Tongue (tissue), 3 donors: ENCODE results near the gene IPO7. TPM values are rescaled to one million over a fixed set of nuclear protein-coding genes. Genes with fewer than 3 reads are reported as not detected.
A peak's percentile ranks its signal among the peaks of the same experiment; 100 is the strongest.

ENCODE experiments used
- DNase-seq: peaks from one replicate; pipeline ENCODE4 v3.0.0-alpha.2; 2015
- small RNA-seq: library from RNA; depleted of rRNA; stranded (forward); fragments of <200 nt; gene quantifications from one replicate; pipeline ENCODE3, GENCODE V24; 2014; ENCODE audit warnings: low replicate concordance
- total RNA-seq: library from RNA; depleted of rRNA; stranded (reverse); fragments of >200 nt; gene quantifications from one replicate; pipeline ENCODE4 v1.2.3, GENCODE V29; 2014

Gene IPO7
- total RNA-seq, 1 donor from 2014 or later, result 144 TPM

- DNase-seq, result no peak
Measured at GRCh38 chr11:9495803-9496514, 111.5 kb downstream of the IPO7 start.

Small RNA genes lying within 50 kb of the gene (small RNA-seq; reads per million reads assigned to genes)
- gene SNORA23, result 36.7 reads per million, percentile 95 among the genes with 10 or more reads in this experiment

Other genes starting within 250 kb of the IPO7 start
- gene DENND5A, start 119.3 kb upstream of the IPO7 start, total RNA-seq, result 124 TPM
- gene TMEM41B, start 70.1 kb upstream of the IPO7 start, total RNA-seq, result 54.6 TPM
- gene ZNF143, start 76.4 kb downstream of the IPO7 start, total RNA-seq, result 29.3 TPM
- gene WEE1, start 189.0 kb downstream of the IPO7 start, total RNA-seq, result 73.4 TPM